Ascending aorta (tissue), 2 donors: ENCODE measurements around the gene LRRC47. TPM values are rescaled to one million over a fixed set of nuclear protein-coding genes. Genes with fewer than 3 reads are reported as not detected.
A peak's percentile ranks its signal among the peaks of the same experiment; 100 is the strongest.

Experiments used
- DNase-seq, 2 donors: peaks; one replicate each; pipeline ENCODE4 v3.0.0-alpha.2; 2019; ENCODE audit warnings: low spot score in 2 of 2
- H3K27ac ChIP-seq, 2 donors: fragments of 200-600 bp; sonication (generic); one replicate each; pipeline ENCODE4 v1.5.1; 2016 to 2017; ENCODE audit warnings: mild to moderate bottlenecking in 1 of 2
- H3K27me3 ChIP-seq: fragments of 200-600 bp; sonication (generic); one replicate; pipeline ENCODE4 v1.5.1; 2017
- H3K36me3 ChIP-seq, 2 donors: fragments of 200-600 bp; sonication (generic); one replicate each; pipeline ENCODE4 v1.5.1; 2016
- H3K4me1 ChIP-seq, 2 donors: fragments of 200-600 bp; sonication (generic); one replicate each; pipeline ENCODE4 v1.5.1; 2016 to 2017; ENCODE audit warnings: mild to moderate bottlenecking in 1 of 2
- H3K4me3 ChIP-seq, 2 donors: fragments of 200-600 bp; sonication (generic); one replicate each; pipeline ENCODE4 v1.5.1; 2016 to 2017; ENCODE audit warnings: mild to moderate bottlenecking in 1 of 2
- H3K9me3 ChIP-seq, 2 donors: fragments of 200-600 bp; sonication (generic); one replicate each; pipeline ENCODE4 v1.5.1; 2016
- CTCF ChIP-seq, 3 experiments: fragments of 200-600 bp in 2 of 3; fragments of 450-650 bp in 1 of 3; sonication (generic) in 2 of 3; IDR thresholded peaks; one replicate each; pipeline ENCODE4 v1.5.1; 2016 to 2019; ENCODE audit warnings: antibody characterized with exemption in 3 of 3, mild to moderate bottlenecking in 1 of 3, moderate library complexity in 1 of 3
- intact Hi-C: fragments of 100-400 bp; cut with DNase I; formaldehyde crosslinking; loops from one replicate; pipeline ENCODE4 v1.15.1; 2023
- total RNA-seq: library from RNA; depleted of rRNA; stranded (reverse); fragments of >200 nt; gene quantifications from one replicate; pipeline ENCODE4 v1.1.0, GENCODE V29; 2016

LRRC47 gene
- total RNA-seq = 41.5 TPM

GRCh38 chr1:3796215-3797061 is at the start of gene LRRC47:
TSS of gene LRRC47 (minus strand) at chr1:3796498. CDS start at chr1:3796476, 22 bp downstream.
- intact Hi-C loops = loop anchor here (2.0 to 5.0 kb wide), 3 partner anchors 24 to 106 kb away; partner anchors contain the start of genes C1orf174, CEP104, DFFB and SMIM1
- Histone ChIP-seq H3K27me3 (no peaks in the 10 kb centered on the region), H3K4me1 (peaks cover 20 to 27% of the 10 kb centered on the region in 2 donors), H3K36me3 (no peaks in the 10 kb centered on the region), H3K9me3 (no peaks in the 10 kb centered on the region), H3K27ac (peak within 1 kb of the TSS; percentile 63 to 67), H3K4me3 (peak within 1 kb of the TSS; percentile 99)
- TF ChIP-seq CTCF (IDR thresholded peaks at IDR 0.05) = no peak
- peak; percentile 65 to 96 for DNase-seq

GRCh38 chr1:3842912-3843311 is 46.6 kb upstream of the LRRC47 start:
- no peak overlapping the region for H3K27ac ChIP-seq
- H3K27me3 ChIP-seq = no peaks in the 10 kb centered on the region
- H3K4me1 ChIP-seq = no peaks in the 10 kb centered on the region
- H3K36me3 ChIP-seq = peaks cover 53 to 78% of the 10 kb centered on the region in 2 donors
- intact Hi-C loops = no loop called here
- H3K9me3 ChIP-seq = peaks cover 0 to under 1% of the 10 kb centered on the region in 2 donors
- H3K4me3 ChIP-seq = no peak overlapping the region
- no peak for TF ChIP-seq CTCF (IDR thresholded peaks at IDR 0.05)
- no peak for DNase-seq

- peaks cover 0 to 9% of the 10 kb centered on the region in 2 donors for H3K9me3 ChIP-seq
- intact Hi-C loops = no loop called here
- no peaks in the 10 kb centered on the region for H3K4me1 ChIP-seq
- H3K27me3 ChIP-seq = no peaks in the 10 kb centered on the region
- no peak for DNase-seq
- no peak overlapping the region for H3K27ac ChIP-seq
- TF ChIP-seq CTCF (IDR thresholded peaks at IDR 0.05) = no peak
- no peak overlapping the region for H3K4me3 ChIP-seq
- peaks cover 60 to 81% of the 10 kb centered on the region in 2 donors for H3K36me3 ChIP-seq
These were observed 45.2 kb upstream of the LRRC47 start for GRCh38 chr1:3841491-3841890.

- DNase-seq = no peak
- peaks cover 55 to 78% of the 10 kb centered on the region in 2 donors for H3K36me3 ChIP-seq
- no peak for TF ChIP-seq CTCF (IDR thresholded peaks at IDR 0.05)
These were observed 42.5 kb upstream of the LRRC47 start for GRCh38 chr1:3838788-3839187.

GRCh38 chr1:3837685-3838084 is 41.4 kb upstream of the LRRC47 start:
- DNase-seq = no peak
- no peaks in the 10 kb centered on the region for H3K27me3 ChIP-seq
- intact Hi-C loops = no loop called here
- no peak overlapping the region for H3K27ac ChIP-seq
- no peak overlapping the region for H3K4me3 ChIP-seq
- H3K9me3 ChIP-seq = peaks cover 0 to 9% of the 10 kb centered on the region in 2 donors
- no peak for TF ChIP-seq CTCF (IDR thresholded peaks at IDR 0.05)
- no peaks in the 10 kb centered on the region for H3K4me1 ChIP-seq
- peaks cover 50 to 81% of the 10 kb centered on the region in 2 donors for H3K36me3 ChIP-seq

More at GRCh38 chr1:3838788-3839187, 42.5 kb upstream of the LRRC47 start:
- Histone ChIP-seq H3K4me3 (no peak overlapping the region), H3K9me3 (peaks cover 0 to 9% of the 10 kb centered on the region in 2 donors), H3K27ac (no peak overlapping the region), H3K27me3 (no peaks in the 10 kb centered on the region), H3K4me1 (no peaks in the 10 kb centered on the region)
- intact Hi-C loops = no loop called here
